Stomach (tissue), 9 donors: ENCODE measurements around the gene SORCS2. TPM values are rescaled to one million over a fixed set of nuclear protein-coding genes. Genes with fewer than 3 reads are reported as not detected.

Source experiments
- DNase-seq, 2 donors: peaks; one replicate each; pipeline versions ENCODE4 v3.0.0 to v3.0.0-alpha.2; 2013 to 2019
- H3K27ac ChIP-seq, 5 donors: fragments of 200-600 bp in 4 of 5; sonication (generic) in 4 of 5; one replicate each; pipeline ENCODE4 v1.5.1; 2013 to 2019; ENCODE audit warnings: mild to moderate bottlenecking in 1 of 5, moderate library complexity in 1 of 5
- H3K27me3 ChIP-seq, 3 donors: fragments of 200-600 bp; sonication (generic); one replicate each; pipeline ENCODE4 v1.5.1; 2017 to 2019; ENCODE audit warnings: mixed run types in 1 of 3
- H3K36me3 ChIP-seq, 4 donors: fragments of 200-600 bp; sonication (generic); 1 replicate in 3 of 4; 2 replicates in 1 of 4; pipeline ENCODE4 v1.5.1; 2016 to 2019
- H3K4me1 ChIP-seq, 4 donors: fragments of 200-600 bp; sonication (generic); one replicate each; pipeline ENCODE4 v1.5.1; 2016 to 2019
- H3K4me3 ChIP-seq, 4 donors: fragments of 200-600 bp; sonication (generic) in 3 of 4; one replicate each; pipeline ENCODE4 v1.5.1; 2016 to 2019; ENCODE audit warnings: mild to moderate bottlenecking in 1 of 4
- H3K9me3 ChIP-seq, 4 donors: fragments of 200-600 bp; sonication (generic); one replicate each; pipeline ENCODE4 v1.5.1; 2016 to 2019
- EP300 ChIP-seq: sonication (generic); formaldehyde crosslinking; IDR thresholded peaks from one replicate; pipeline ENCODE4 v1.6.1; 2017; ENCODE audit warnings: antibody characterized with exemption
- POLR2A ChIP-seq, 4 donors: fragments of 450-650 bp; IDR thresholded peaks; one replicate each; pipeline ENCODE4 v1.6.1; 2016; ENCODE audit warnings: antibody characterized with exemption in 4 of 4, control low read depth in 2 of 4, mild to moderate bottlenecking in 1 of 4, moderate library complexity in 1 of 4
- POLR2AphosphoS5 ChIP-seq, 3 donors: sonication (generic); formaldehyde crosslinking; IDR thresholded peaks; one replicate each; pipeline ENCODE4 v1.6.1; 2016; ENCODE audit warnings: antibody characterized with exemption in 3 of 3
- WGBS, 5 donors: extraction: QIAGEN DNeasy Blood & Tissue Kit in 3 of 5; methylation state at CpG; one replicate each; pipeline versions ENCODE4 v1.1.5 to v1.1.7; 2013 to 2018; 5-methylcytosine and 5-hydroxymethylcytosine counted together
- intact Hi-C: fragments of 100-400 bp; cut with DNase I; formaldehyde crosslinking; loops from one replicate; pipeline ENCODE4 v1.15.1; 2023; ENCODE audit warnings: low total_unique reads
- polyA plus RNA-seq, 3 donors: library from polyadenylated mRNA; stranded (reverse); fragments of 200-250 nt; gene quantifications; one replicate each; pipeline ENCODE4 v1.2.3, GENCODE V29; 2013
- total RNA-seq, 5 donors: library from RNA; depleted of rRNA; stranded (reverse); fragments of >200 nt; gene quantifications; one replicate each; pipeline versions ENCODE4 v1.1.0 to v1.2.3, GENCODE V29; 2014 to 2016
- TF ChIP-seq, protein P1 (sequence below), 7 experiments: fragments of 450-650 bp in 4 of 7; fragments of 200-600 bp in 3 of 7; sonication (generic) in 3 of 7; IDR thresholded peaks; one replicate each; pipeline ENCODE4 v1.5.1; 2016 to 2019; ENCODE audit warnings: antibody characterized with exemption in 7 of 7, control low read depth in 2 of 7, mild to moderate bottlenecking in 1 of 7
- donor health status: healthy with polysubstance abuse.
- donor health status: Bipolar disorder and iron deficiency.
- donor health status: healthy.

Gene SORCS2
- total and polyA plus RNA-seq, 8 donors: under 0.01 to 13.0 (median 0.50) TPM; not detected in 1

DNA sequence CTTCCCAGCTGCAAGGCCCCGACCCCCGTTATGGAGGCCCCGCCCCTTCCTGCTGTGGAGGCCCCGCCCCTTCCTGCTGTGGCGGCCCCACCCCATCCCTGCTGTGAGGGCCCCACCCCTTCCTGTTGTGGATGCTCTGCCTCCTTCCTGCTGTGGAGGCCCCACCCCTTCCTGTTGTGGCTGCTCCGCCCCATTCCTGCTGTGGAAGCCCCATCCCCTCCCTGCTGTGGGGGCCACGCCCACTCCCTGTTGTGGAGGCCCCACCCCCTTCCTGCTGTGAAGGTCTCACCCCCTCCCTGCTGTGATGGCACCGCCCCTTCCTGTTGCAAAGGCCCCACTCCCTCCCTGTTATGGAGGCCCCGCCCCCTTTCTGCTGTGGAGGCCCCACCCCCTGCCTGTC is 347.3 kb downstream of the SORCS2 start:
- peak in 1 of 2 donors; percentile 30 for DNase-seq
- Histone ChIP-seq H3K27me3 (no peaks in the 10 kb centered on the region), H3K36me3 (no peaks in the 10 kb centered on the region), H3K4me3 (no peak overlapping the region), H3K4me1 (no peaks in the 10 kb centered on the region), H3K27ac (no peak overlapping the region), H3K9me3 (peaks cover 0 to 6% (median 1%) of the 10 kb centered on the region in 4 donors)
- intact Hi-C loops: no loop called here
- no peak for TF ChIP-seq POLR2AphosphoS5 (IDR thresholded peaks at IDR 0.05)
- TF ChIP-seq, protein P1, sequence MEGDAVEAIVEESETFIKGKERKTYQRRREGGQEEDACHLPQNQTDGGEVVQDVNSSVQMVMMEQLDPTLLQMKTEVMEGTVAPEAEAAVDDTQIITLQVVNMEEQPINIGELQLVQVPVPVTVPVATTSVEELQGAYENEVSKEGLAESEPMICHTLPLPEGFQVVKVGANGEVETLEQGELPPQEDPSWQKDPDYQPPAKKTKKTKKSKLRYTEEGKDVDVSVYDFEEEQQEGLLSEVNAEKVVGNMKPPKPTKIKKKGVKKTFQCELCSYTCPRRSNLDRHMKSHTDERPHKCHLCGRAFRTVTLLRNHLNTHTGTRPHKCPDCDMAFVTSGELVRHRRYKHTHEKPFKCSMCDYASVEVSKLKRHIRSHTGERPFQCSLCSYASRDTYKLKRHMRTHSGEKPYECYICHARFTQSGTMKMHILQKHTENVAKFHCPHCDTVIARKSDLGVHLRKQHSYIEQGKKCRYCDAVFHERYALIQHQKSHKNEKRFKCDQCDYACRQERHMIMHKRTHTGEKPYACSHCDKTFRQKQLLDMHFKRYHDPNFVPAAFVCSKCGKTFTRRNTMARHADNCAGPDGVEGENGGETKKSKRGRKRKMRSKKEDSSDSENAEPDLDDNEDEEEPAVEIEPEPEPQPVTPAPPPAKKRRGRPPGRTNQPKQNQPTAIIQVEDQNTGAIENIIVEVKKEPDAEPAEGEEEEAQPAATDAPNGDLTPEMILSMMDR (IDR thresholded peaks at IDR 0.05): no peak
- TF ChIP-seq POLR2A (IDR thresholded peaks at IDR 0.05): no peak
- TF ChIP-seq EP300: no peak
- WGBS, 5 donors: 40 to 74% (median 65%) methylated on average over 8 to 9 of the region's 9 CpGs

GRCh38 chr4:7540206-7540605 is 347.9 kb downstream of the SORCS2 start:
- H3K27me3 ChIP-seq: no peaks in the 10 kb centered on the region
- TF ChIP-seq POLR2A (IDR thresholded peaks at IDR 0.05) (no peak), EP300 (no peak), POLR2AphosphoS5 (IDR thresholded peaks at IDR 0.05) (no peak)
- TF ChIP-seq, protein P1 (IDR thresholded peaks at IDR 0.05): no peak
- intact Hi-C loops: no loop called here
- H3K9me3 ChIP-seq: peaks cover 0 to 4% (median 0%) of the 10 kb centered on the region in 4 donors
- no peaks in the 10 kb centered on the region for H3K36me3 ChIP-seq
- WGBS, 5 donors: 79 to 88% (median 86%) methylated on average over 11 to 12 of the region's 12 CpGs
- H3K4me1 ChIP-seq: no peaks in the 10 kb centered on the region
- H3K4me3 ChIP-seq: no peak overlapping the region
- no peak for DNase-seq
- no peak overlapping the region for H3K27ac ChIP-seq

DNA sequence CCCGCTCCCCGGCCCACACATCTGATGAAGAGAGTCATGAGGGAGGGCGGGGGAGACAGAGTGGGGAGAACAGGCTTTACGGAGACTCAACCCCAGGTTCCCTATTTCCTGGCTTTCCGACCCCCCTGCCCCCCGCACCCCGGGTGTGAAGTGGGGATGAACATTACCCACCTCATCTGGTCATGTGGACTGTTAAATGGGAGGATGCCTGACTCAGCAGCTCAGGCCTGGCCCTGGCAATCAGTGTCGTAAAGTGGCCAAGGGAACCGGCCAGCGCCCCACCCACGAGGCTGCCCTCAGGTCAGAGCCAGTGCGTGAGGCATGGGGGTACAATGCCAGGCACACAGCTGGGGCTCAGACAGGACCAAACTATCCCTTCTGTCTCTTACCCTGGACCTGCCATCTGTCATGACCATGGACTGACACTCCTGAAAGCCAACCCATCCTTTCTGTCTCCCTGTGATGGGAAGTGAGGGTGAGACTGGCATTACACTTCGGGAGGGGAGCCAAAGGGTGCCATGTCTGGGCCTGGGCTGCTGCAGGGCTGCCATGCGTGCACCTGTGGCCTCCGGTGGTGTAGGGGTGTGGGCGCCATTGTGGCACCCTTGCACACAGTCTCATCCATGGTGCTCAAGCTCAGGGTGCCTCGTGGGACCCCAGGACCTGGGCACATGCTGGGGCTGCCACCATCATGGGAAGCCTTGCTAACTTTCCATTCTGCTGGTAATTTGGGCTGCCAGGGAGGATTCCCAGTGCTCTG is 348.5 kb downstream of the SORCS2 start:
- intact Hi-C loops: no loop called here
- Histone ChIP-seq H3K36me3 (no peaks in the 10 kb centered on the region), H3K27me3 (no peaks in the 10 kb centered on the region), H3K9me3 (peaks cover 0 to 4% (median 0%) of the 10 kb centered on the region in 4 donors), H3K4me1 (no peaks in the 10 kb centered on the region), H3K27ac (no peak overlapping the region), H3K4me3 (no peak overlapping the region)
- TF ChIP-seq POLR2A (IDR thresholded peaks at IDR 0.05) (no peak), POLR2AphosphoS5 (IDR thresholded peaks at IDR 0.05) (no peak), EP300 (no peak)
- TF ChIP-seq, protein P1 (IDR thresholded peaks at IDR 0.05): no peak
- no peak for DNase-seq
- WGBS, 5 donors: 88 to 93% (median 92%) methylated on average over 13 to 17 of the region's 17 CpGs

DNA sequence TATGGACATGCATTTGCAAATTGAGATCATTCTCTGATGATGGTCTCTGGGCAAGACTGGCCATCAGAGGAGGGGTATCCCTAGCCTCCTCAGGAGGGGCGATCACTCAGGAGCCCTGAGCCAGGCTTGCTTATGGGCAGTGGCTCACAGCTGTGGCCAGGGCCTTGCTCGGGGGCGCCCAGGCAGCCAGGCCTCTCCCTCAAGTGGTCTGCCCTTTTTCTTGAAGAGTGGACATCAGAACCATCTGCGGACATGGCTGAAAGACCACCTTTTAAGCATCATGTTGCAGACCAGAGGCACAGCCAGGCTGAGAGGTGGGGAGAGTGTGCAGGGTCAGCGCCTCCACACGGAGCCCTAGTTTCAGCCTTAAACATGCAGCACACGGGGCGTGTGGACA is 349.1 kb downstream of the SORCS2 start:
- 83 to 90% (median 88%) methylated on average over 7 to 8 of the region's 8 CpGs for WGBS, 5 donors
- H3K36me3 ChIP-seq: no peaks in the 10 kb centered on the region
- H3K9me3 ChIP-seq: peaks cover 0 to 4% (median 0%) of the 10 kb centered on the region in 4 donors
- no peak overlapping the region for H3K27ac ChIP-seq
- intact Hi-C loops: no loop called here
- no peaks in the 10 kb centered on the region for H3K27me3 ChIP-seq
- DNase-seq: no peak
- TF ChIP-seq EP300: no peak
- TF ChIP-seq, protein P1 (IDR thresholded peaks at IDR 0.05): no peak
- no peak for TF ChIP-seq POLR2AphosphoS5 (IDR thresholded peaks at IDR 0.05)
- TF ChIP-seq POLR2A (IDR thresholded peaks at IDR 0.05): no peak
- H3K4me1 ChIP-seq: no peaks in the 10 kb centered on the region
- H3K4me3 ChIP-seq: no peak overlapping the region
